Sigmoid colon (tissue), 7 donors: ENCODE measurements around the gene MORC2. TPM values are rescaled to one million over a fixed set of nuclear protein-coding genes. Genes with fewer than 3 reads are reported as not detected.

ENCODE experiments used
- DNase-seq: peaks from one replicate; pipeline ENCODE4 v3.0.0-alpha.2; 2019
- H3K27ac ChIP-seq, 4 donors: fragments of 200-600 bp; sonication (generic); one replicate each; pipeline ENCODE4 v1.5.1; 2016 to 2019; ENCODE audit warnings: mild to moderate bottlenecking in 1 of 4
- H3K27me3 ChIP-seq, 3 donors: fragments of 200-600 bp; sonication (generic); one replicate each; pipeline ENCODE4 v1.5.1; 2019; ENCODE audit warnings: mild to moderate bottlenecking in 1 of 3
- H3K36me3 ChIP-seq, 4 donors: fragments of 200-600 bp; sonication (generic); one replicate each; pipeline ENCODE4 v1.5.1; 2016 to 2019
- H3K4me1 ChIP-seq, 4 donors: fragments of 200-600 bp; sonication (generic); one replicate each; pipeline ENCODE4 v1.5.1; 2017 to 2019
- H3K4me3 ChIP-seq, 4 donors: fragments of 200-600 bp; sonication (generic); one replicate each; pipeline ENCODE4 v1.5.1; 2017 to 2019; ENCODE audit warnings: mild to moderate bottlenecking in 2 of 4, moderate library complexity in 1 of 4
- H3K9me3 ChIP-seq, 4 donors: fragments of 200-600 bp in 3 of 4; sonication (generic) in 3 of 4; one replicate each; pipeline versions ENCODE4 v1.5.1 to v1.6.1; 2013 to 2019
- EP300 ChIP-seq, 4 donors: sonication (generic); formaldehyde crosslinking; IDR thresholded peaks; one replicate each; pipeline ENCODE4 v1.6.1; 2017; ENCODE audit warnings: antibody characterized with exemption in 4 of 4
- POLR2A ChIP-seq, 2 donors: fragments of 450-650 bp; IDR thresholded peaks; one replicate each; pipeline ENCODE4 v1.6.1; 2016; ENCODE audit warnings: antibody characterized with exemption in 2 of 2, mild to moderate bottlenecking in 2 of 2, moderate library complexity in 2 of 2
- POLR2AphosphoS5 ChIP-seq, 4 donors: sonication (generic); formaldehyde crosslinking; IDR thresholded peaks; one replicate each; pipeline ENCODE4 v1.6.1; 2017; ENCODE audit warnings: antibody characterized with exemption in 4 of 4
- WGBS, 2 donors: extraction: QIAGEN DNeasy Blood & Tissue Kit; methylation state at CpG; one replicate each; pipeline ENCODE4 v1.1.7; 2013; 5-methylcytosine and 5-hydroxymethylcytosine counted together
- intact Hi-C: fragments of 100-400 bp; cut with DNase I; formaldehyde crosslinking; loops from one replicate; pipeline ENCODE4 v1.15.1; 2023
- polyA plus RNA-seq, 3 donors: library from polyadenylated mRNA; stranded (reverse); fragments of 200-250 nt; gene quantifications; one replicate each; pipeline ENCODE4 v1.2.3, GENCODE V29; 2013
- total RNA-seq, 4 donors: library from RNA; depleted of rRNA; stranded (reverse); fragments of >200 nt; gene quantifications; one replicate each; pipeline ENCODE4 v1.1.0, GENCODE V29; 2016
- TF ChIP-seq, protein P1 (sequence below), 4 experiments: fragments of 450-650 bp in 3 of 4; fragments of 200-600 bp in 1 of 4; IDR thresholded peaks; one replicate each; pipeline ENCODE4 v1.5.1; 2016 to 2019; ENCODE audit warnings: antibody characterized with exemption in 4 of 4, mild to moderate bottlenecking in 3 of 4, moderate library complexity in 2 of 4
- donor health status: healthy with polysubstance abuse.
- donor health status: Bipolar disorder and iron deficiency.
- donor health status: healthy.

MORC2 gene
- total and polyA plus RNA-seq, 7 donors, result 4.6 to 42.1 (median 15.0) TPM

DNA sequence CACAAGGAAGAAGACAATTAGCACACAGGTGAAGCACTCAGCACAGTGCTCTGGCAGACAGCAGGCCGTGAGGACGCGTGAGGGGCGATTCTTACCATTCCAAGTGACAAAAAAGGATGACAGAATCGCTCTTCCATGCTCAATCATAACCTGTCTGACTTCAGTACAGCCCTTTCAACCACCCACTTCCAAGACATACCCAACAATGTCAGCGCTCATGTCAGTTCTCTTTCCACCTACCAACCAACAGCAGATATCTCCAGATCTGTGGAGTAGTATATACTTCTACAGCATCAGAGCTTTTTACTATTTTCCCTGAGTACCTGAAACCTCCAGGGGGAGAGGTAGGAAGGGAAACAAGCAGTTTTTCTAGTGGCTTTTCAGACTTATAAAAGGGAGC is 40.2 kb downstream of the MORC2 start:
- H3K9me3 ChIP-seq, result no peaks in the 10 kb centered on the region
- no peak overlapping the region for H3K27ac ChIP-seq
- no peak for TF ChIP-seq POLR2AphosphoS5 (IDR thresholded peaks at IDR 0.05)
- no peak for TF ChIP-seq EP300 (IDR thresholded peaks at IDR 0.05)
- TF ChIP-seq POLR2A (IDR thresholded peaks at IDR 0.05), result no peak
- TF ChIP-seq, protein P1, sequence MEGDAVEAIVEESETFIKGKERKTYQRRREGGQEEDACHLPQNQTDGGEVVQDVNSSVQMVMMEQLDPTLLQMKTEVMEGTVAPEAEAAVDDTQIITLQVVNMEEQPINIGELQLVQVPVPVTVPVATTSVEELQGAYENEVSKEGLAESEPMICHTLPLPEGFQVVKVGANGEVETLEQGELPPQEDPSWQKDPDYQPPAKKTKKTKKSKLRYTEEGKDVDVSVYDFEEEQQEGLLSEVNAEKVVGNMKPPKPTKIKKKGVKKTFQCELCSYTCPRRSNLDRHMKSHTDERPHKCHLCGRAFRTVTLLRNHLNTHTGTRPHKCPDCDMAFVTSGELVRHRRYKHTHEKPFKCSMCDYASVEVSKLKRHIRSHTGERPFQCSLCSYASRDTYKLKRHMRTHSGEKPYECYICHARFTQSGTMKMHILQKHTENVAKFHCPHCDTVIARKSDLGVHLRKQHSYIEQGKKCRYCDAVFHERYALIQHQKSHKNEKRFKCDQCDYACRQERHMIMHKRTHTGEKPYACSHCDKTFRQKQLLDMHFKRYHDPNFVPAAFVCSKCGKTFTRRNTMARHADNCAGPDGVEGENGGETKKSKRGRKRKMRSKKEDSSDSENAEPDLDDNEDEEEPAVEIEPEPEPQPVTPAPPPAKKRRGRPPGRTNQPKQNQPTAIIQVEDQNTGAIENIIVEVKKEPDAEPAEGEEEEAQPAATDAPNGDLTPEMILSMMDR (IDR thresholded peaks at IDR 0.05), result no peak
- H3K36me3 ChIP-seq, result peaks cover 24 to 89% (median 46%) of the 10 kb centered on the region in 4 donors
- 96 to 98% methylated on average over 6 of the region's 6 CpGs for WGBS, 2 donors
- no peak for DNase-seq
- no peaks in the 10 kb centered on the region for H3K27me3 ChIP-seq
- H3K4me3 ChIP-seq, result no peak overlapping the region
- no peaks in the 10 kb centered on the region for H3K4me1 ChIP-seq
- intact Hi-C loops, result no loop called here

DNA sequence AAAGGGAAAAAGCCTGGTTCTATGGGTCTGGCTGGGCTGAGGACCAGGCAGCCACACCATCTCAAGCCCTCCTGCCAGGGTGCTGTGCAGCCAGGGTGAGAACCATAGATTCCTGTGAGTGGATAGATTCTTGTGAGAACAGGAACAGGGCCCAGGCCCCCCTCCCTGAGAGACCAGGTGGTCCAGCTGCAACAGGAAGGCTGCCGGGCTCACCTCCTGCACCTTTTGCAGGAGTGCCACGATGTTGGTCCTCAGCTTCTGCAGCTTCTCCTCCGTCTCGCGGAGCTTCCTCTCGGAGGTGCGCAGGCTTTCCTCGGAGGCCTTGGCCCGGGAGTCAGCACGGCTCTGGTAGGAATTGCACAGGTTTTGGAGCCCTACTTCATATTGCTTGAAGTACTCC is 40.8 kb downstream of the MORC2 start:
- H3K9me3 ChIP-seq, result no peaks in the 10 kb centered on the region
- H3K4me3 ChIP-seq, result no peak overlapping the region
- intact Hi-C loops, result no loop called here
- WGBS, 2 donors, result 93 to 95% methylated on average over 10 of the region's 10 CpGs
- DNase-seq, result no peak
- H3K36me3 ChIP-seq, result peaks cover 18 to 83% (median 40%) of the 10 kb centered on the region in 4 donors
- H3K27ac ChIP-seq, result no peak overlapping the region
- no peak for TF ChIP-seq EP300 (IDR thresholded peaks at IDR 0.05)
- no peak for TF ChIP-seq POLR2AphosphoS5 (IDR thresholded peaks at IDR 0.05)
- TF ChIP-seq POLR2A (IDR thresholded peaks at IDR 0.05), result no peak
- TF ChIP-seq, protein P1 (IDR thresholded peaks at IDR 0.05), result no peak
- no peaks in the 10 kb centered on the region for H3K4me1 ChIP-seq
- H3K27me3 ChIP-seq, result no peaks in the 10 kb centered on the region

DNA sequence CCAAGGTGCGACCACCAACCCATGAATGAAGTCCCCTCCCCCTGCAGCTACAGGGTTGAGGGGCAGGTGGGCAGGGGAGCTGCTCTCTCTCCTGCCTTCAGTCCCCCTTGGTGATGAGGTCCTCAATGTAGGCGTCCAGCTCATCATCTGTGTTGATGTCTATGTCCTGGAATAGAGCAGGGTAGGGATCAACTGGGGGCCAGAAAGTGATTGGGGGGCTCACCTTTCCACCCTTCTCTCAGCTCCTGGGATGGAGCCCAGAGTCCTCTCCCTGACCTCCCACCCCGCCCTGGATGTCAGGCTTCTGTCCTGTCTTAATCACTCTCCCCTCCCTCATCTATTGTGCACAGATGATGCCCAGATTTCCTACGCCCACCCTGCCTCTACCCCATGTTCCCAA is 41.9 kb downstream of the MORC2 start:
- TF ChIP-seq, protein P1 (IDR thresholded peaks at IDR 0.05), result no peak
- TF ChIP-seq POLR2A (IDR thresholded peaks at IDR 0.05), result no peak
- TF ChIP-seq POLR2AphosphoS5 (IDR thresholded peaks at IDR 0.05), result no peak
- no peak for TF ChIP-seq EP300 (IDR thresholded peaks at IDR 0.05)
- peak; percentile 53 for DNase-seq
- WGBS, 2 donors, result 93 to 96% methylated on average over 4 of the region's 4 CpGs
- Histone ChIP-seq H3K4me3 (no peak overlapping the region), H3K27ac (no peak overlapping the region), H3K4me1 (peaks cover 0 to 8% (median 3%) of the 10 kb centered on the region in 4 donors), H3K36me3 (peaks cover 13 to 72% (median 29%) of the 10 kb centered on the region in 4 donors), H3K9me3 (no peaks in the 10 kb centered on the region), H3K27me3 (no peaks in the 10 kb centered on the region)
- intact Hi-C loops, result no loop called here

DNA sequence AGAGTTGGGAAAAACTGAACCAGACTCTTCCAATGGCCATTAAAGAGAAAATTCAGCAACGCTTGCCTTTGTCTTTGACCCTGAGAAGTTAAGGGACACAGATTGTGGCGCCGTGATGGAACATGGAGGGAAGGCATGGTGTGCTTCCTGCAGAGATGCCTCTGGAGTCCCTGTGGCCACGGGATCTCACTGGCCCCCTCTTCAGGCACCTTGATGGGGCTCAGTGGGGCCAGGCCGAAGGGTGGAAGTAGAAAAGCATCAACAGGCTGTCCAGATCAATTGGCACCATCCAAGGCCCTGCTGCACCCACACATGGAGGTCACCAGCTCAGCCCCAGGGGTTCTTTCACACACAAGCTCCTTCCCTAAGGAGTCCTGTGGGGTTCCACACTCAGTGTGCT is 42.9 kb downstream of the MORC2 start:
- peaks cover 13 to 62% (median 22%) of the 10 kb centered on the region in 4 donors for H3K36me3 ChIP-seq
- H3K9me3 ChIP-seq, result no peaks in the 10 kb centered on the region
- H3K4me3 ChIP-seq, result no peak overlapping the region
- intact Hi-C loops, result no loop called here
- H3K27ac ChIP-seq, result no peak overlapping the region
- WGBS, 2 donors, result 95 to 96% methylated on average over 5 of the region's 5 CpGs
- TF ChIP-seq POLR2AphosphoS5 (IDR thresholded peaks at IDR 0.05), result no peak
- no peak for TF ChIP-seq EP300 (IDR thresholded peaks at IDR 0.05)
- TF ChIP-seq, protein P1 (IDR thresholded peaks at IDR 0.05), result no peak
- no peak for TF ChIP-seq POLR2A (IDR thresholded peaks at IDR 0.05)
- H3K27me3 ChIP-seq, result no peaks in the 10 kb centered on the region
- H3K4me1 ChIP-seq, result peaks cover 0 to 15% (median 11%) of the 10 kb centered on the region in 4 donors
- peak; percentile 49 for DNase-seq
